HG03159 (cell line): ENCODE results near the gene GRM4.

ENCODE experiments used
- ATAC-seq: cut with Tn5 transposase; IDR thresholded peaks from one replicate; pipeline ENCODE4 v1.9.1; 2021; ENCODE audit warnings: mild to moderate bottlenecking, moderate library complexity; ENCODE audit not compliant: unreplicated experiment

GRM4 gene

DNA sequence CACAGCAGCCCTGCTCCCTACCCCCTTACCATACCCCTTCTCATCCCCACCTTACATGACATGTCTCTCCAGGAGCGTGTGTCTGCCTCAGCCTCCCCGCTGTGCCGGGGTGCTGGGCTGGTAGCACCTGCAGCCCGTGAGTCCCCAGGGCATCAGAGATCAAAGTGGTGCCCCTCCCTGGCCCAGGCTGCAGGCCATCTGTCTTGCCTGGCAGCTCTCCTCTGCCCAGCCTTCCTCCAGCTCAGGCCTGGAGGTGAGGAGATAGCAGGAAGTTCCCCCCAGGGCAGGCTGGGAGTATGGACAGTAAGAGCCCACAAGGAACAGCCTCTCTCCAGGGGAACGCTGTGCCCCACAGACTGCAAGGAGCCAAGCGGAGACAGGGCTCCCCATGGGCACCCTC, 35.3 kb downstream of the GRM4 start:
- ATAC-seq = no peak

DNA sequence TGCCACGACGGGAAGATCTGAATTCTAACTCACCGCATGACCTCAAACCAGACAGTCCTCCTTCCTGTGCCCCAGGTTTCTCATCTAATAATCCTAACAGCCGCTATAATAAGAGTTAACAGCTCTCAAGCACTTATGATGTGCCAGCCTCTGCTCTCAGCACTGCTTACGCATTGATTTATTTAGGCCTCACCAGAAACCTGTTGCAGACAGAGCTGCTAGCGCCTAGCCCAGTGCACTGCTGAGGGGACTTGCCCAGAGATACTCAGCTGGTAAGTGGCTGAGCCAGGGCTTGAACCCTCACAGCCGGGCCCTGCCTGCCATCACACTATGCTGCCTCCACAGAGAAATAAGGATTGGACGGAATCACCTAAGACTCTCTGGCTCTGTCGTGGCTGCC, 37.7 kb downstream of the GRM4 start:
- ATAC-seq = no peak

DNA sequence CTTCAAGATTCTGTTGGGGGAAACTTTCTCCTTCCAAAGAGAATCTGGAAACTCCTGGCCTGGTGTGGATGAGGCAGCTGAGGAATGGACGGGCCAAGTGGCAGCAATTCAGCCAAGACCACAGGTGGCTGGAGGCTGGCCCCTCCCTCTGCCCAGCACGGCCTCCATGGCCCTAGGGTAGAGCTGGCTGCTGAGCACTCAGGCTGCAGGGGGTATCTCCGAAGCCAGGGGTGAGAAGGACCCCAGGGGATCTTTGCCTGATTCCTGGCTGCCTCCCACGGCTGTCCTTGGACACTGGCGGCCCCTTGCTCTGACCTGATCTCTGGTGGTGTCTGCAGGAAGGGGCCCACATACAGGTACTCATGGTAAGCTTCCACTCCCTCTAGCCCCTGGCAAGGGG, 39.0 kb downstream of the GRM4 start:
- ATAC-seq = no peak

- no peak for ATAC-seq
Measured at GRCh38 chr6:34106421-34106820, 39.5 kb downstream of the GRM4 start.

DNA sequence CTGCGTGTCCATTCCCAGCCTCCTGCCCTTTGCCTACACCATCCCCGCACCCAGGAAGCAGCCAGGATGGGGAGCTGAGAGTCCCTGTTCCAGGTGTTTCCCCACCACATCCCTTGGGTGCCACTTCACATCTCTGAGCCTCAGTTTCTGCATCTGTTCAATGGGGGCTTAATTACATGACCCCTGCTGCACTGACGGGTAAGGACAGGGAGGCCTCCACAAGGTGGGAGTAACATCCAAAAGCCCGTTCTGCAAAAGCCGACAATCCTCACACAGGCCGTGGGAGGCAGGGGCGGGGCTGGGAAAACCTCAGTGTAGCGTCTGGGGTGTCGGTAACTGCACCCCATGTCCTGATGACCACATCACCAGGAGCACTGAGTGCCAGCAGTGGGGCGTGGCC, 41.3 kb downstream of the GRM4 start:
- no peak for ATAC-seq

- ATAC-seq = no peak
Measured at GRCh38 chr6:34104186-34104585, 41.7 kb downstream of the GRM4 start.

DNA sequence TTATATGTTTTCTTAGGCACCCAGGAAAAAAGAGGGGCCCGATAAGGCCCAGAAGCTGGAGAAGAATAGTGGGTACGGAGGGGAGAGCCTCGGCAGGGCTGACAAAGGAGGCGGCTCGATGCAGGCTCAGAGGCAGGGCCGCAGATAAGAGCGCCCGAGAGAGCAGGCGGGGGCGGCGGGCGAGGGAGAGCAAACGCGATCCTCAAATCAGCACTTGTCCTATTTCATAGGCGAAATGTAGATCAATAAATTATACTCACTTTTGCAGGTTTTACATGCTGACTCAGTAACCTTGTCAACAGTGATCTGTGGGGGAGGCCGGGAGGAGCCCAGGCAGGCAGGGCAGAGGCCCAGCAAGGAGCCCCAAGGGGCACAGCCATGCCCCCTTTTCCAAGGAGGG, 42.6 kb downstream of the GRM4 start:
- ATAC-seq = no peak

GRCh38 chr6:34102696-34103095, 43.2 kb downstream of the GRM4 start:
- no peak for ATAC-seq

- ATAC-seq = no peak
Measured at GRCh38 chr6:34102099-34102656, 43.7 kb downstream of the GRM4 start.

DNA sequence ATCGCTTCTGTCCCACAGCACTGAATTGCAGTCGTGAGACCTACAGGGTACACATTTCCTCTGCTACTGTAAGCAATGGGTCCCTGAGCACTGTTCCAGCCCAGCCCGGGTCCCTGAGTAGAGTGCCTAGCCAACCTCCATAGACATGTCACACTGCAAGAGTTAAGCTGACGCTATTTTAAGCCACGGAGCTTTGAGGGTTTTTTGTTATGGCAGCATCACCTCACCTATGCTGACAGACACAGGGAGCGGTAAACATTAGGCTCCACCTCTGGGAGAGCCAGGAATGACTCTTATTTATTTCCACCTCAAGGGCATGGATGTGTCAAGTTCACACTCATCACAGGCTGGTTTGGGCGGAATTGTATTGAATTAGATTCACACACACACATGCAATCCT, 45.1 kb downstream of the GRM4 start:
- ATAC-seq = no peak

DNA sequence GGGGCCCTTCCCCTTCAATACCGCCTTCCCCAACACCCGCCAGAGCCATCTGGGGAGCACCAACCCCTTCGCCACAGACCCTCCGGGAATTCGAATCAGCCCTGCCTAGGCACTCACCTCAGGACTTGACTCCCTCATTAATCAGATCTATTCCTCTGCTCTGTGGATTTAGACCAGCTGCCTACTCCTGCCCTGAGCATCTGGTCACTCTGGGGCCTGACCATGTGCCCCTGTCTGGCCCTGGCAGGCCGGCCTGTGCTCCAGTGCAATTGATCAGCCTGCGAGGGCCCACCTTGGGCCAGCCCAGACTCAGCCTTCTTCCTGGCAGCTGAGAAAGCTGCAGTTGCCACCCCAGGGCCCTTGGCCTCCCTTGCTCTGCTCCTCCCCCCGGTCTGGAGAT, 46.0 kb downstream of the GRM4 start:
- no peak for ATAC-seq

DNA sequence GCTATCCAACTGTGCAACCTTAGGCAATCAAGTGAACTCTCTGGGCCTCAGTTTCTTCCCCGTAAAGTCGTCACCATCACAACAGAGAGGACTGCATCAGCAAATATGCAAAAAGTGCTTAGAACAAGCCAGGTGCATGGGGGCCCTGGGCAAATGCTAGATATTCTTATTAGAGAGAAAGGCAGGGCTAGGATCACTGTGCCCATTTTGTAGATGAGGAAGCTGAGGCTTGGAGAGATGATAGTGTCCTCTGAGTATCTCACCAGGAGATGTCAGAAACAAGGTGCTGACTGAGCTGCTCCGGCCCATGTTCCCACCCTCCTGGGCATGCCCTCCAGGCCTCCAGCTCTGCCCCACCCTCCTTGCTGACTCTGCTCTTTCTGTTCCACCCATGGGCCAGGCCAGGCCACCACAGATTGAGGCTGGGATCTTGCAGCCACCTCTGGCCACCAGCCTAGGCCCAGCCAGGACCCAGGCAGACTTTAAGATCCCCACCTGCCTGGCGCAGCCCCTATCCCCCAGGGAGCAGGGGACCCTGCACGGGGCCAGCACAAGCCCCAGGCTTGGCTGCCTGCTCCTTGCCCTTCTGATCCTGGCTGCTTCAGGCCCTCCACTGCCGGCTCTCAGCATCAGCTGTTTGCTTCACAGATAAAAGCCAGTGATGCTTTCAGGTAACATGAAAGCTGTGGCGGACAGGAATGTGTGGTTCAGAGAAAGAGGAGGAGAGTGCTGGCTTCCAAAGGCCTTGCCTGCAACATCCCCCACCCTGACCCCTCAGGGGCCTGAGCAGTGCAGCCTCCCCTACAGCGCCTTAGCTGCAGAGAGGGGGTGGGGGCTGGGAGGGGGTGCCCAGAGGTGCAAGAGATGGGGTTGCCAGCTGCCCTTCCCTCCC, 47.6 kb downstream of the GRM4 start:
- no peak for ATAC-seq

DNA sequence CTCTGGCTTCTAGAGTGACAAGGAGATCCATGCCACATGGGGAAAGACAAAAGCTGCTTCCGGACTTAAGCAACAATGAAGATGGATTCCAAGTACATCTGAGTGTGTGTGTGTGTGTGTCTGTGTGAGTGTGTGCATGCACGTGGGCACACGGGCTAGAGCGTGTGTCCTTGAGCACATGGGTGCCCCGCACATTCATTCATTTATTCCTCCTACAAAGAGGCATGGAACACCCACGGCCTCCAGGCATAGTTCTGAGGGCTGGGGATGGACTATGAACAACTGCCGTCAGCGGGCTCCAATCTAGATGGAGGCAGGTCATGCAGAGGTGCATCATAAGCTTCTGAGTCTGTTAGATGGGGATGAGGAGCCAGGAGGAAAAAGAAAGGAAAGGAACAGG, 49.1 kb downstream of the GRM4 start:
- no peak for ATAC-seq

DNA sequence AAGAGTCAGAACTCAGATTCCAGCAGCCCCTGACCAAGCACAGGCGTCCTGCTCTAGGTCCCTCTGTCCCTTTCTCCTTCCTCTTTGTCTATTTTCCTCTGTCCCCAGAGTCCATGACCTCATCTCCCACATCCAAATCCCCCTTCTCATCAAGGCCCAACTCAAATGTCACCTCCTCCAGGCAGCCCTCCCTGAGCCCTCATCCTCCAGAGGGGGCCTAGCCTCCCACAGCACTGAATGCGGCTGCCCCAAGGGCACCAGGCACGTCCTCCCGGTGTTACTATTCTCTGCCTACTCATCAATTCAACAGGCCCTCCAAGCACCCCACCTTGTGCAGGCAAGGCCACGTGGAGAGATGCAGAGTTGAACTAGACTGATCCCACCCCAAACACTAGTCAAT, 49.7 kb downstream of the GRM4 start:
- ATAC-seq = no peak

DNA sequence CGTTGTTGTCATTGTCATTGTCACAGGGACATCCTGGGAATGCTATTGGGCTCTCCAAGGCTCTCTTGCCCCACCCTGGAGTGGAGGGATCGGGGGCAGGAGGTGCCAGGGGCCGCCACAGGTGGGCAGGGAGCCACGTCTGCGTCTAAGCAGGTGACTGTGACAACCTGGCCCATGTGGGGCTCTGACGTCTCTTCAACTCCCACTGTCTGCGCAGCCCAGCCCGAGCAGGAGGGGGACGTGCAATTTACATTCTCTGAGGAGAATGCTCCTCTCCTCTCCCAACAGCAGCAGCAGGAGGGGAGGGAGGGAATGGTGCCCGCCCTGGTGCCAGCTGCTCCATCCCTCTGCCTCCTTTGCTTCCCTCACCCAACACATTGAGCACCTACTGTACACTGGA, 50.1 kb downstream of the GRM4 start:
- no peak for ATAC-seq

DNA sequence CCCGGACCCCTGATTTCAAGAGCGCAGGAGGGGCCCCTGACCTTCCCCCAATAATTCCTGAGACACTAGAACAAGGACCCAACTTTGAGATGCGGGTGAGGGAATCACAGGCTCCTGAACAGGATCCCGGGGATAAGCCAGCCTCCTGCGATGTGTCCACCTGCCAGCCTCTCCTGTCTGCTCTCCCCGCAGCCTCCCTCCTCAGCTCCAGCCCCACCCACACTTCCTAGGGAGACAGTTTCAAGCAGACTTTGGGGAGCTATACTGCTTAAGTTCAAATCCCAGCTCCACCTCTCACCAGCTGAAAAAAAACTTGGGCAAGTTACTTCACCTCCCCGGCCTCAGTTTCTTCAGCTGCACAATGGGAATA, 50.8 kb downstream of the GRM4 start:
- no peak for ATAC-seq

DNA sequence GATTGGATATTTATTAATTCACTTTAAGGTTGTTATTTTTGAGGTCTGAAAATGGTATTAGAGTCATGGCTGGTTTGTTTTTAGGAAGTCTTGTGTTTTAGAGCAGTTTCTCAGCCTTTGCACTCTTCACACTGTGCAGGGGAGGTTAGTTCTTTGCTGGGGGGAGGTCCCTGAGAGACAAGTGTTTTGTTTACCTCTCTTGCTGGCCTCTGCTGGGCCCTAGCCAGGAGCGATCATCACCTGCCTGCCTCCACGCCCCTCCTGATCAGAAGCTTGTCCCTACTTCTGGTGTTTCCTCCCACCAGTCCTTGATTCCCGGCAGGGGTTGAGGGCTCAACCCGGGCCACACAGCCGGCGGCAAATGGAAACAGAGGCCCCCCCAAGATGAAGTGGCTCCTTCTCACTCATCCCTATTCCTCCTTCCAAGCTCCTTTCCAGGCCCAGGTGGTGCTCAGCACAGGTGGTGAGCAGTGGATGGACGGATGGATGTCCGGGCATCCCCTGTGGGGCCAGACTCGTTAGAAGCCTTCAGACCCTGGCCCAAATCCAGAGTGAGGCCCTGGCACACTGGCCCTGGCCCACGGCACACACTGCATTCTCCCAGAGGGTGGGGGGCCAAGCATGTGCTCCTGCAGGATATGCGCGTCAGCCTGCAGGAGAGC, 51.3 kb downstream of the GRM4 start:
- no peak for ATAC-seq

- no peak for ATAC-seq
Measured at GRCh38 chr6:34093854-34094430, 51.9 kb downstream of the GRM4 start.

DNA sequence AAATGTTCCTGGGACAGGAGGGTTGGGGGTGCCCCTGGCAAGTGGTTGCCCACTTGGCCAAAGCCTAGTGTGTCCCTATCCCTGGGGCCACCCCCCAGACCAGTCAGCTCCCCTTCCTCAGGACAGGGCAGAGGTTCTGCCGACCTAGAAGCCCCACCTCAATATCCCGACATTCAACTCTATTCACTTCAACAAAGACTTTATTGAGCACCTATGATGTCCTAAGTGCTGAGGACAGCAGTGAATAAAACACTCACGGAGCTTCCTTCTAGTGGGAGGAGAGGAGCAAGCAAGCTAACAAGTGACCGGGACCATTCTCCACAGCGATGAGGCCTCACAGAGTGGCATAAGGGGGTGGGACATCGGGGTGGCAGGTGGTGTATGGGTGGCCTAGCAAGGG, 52.7 kb downstream of the GRM4 start:
- no peak for ATAC-seq

DNA sequence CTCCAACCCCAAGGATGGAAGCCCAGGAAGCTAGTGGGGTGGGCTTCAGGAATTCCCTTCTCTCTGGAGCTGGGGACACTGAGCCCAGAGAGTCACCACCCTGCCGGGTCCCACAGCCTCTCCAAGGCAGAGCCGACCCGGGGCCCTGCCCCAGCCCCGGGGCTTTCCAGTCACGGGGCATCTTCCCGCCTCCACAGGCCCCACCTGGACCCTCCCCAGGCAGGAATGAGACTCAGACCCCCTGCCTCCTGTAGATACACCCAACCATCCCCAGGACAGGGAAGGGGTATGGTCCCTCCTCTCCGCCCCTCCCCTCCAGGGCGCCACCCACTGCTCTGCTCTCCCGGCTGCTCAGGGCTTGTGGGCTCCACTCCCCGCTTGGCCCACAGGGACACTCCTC, 53.3 kb downstream of the GRM4 start:
- no peak for ATAC-seq

- no peak for ATAC-seq
Measured at GRCh38 chr6:34090935-34091334, 55.0 kb downstream of the GRM4 start.

DNA sequence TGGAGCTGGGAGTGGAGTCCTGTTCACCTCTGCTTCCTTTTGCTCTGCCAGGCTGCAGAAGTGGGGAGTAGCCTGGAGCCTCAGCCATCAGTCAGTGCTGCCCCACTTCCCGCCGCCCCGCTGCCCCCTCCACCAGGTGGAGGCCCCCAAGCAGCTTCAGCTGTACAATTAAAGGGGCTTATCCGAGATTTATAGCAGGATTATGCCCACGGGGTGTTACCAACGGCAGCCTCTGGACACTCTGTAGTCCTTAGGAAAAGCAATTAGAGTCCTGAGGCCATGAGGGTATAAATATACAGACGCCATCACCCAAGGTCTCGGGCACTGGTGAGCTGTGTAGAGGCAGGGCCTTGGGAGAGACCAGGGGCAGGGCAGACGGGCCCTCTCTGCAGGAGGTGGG, 55.4 kb downstream of the GRM4 start:
- ATAC-seq = no peak
